ENCODE data around the gene SLC44A3. TPM values are rescaled to one million over a fixed set of nuclear protein-coding genes. Genes with fewer than 3 reads are reported as not detected.

Gene SLC44A3
- polyA plus RNA-seq, 1 donor: 70.5 TPM

DNA sequence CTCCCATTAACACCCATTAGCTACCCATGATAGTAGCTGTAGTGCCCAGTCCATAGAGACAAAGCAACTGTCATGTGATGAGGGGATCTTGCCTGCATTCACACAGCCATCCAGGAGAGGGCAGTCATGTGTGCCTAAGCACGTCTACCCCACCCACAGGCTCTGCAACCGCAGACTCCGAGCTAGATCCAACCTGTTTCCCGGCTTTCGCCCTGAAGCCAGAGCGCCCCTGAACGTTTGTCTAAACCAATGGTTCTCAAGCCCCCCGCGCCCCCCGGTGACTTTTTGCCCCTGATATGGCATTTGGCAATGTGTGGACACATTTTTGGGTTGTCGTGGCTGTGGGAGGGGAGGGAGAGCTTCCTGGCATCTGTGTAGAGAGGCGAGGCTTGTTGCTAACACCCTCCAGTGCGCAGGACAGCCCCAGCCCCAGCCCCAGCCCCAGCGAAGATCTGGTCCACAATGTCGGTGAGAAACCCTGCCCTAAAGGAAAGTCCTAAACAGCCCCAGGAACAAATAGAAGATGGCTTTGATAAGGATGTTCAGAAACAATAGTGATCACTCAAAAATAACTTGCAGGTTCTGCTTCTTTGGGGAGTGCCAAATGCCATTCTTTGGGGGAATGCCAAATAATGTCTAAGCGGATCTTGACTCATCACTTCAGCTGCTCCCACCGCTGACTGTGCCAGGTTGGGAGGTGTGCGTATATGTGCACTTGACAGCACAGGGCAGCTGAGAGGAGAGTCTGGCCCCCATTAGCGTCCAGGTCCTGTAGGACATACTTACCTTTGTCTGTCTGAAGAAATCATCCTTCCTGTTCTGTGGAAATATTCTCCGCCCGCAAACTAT, 34.5 kb downstream of the SLC44A3 start:
- no peaks in the 10 kb centered on the region for H3K27me3 ChIP-seq (ENCODE audit: control insufficient read depth, insufficient read depth, low read length)
- H3K9me3 ChIP-seq (ENCODE audit: control insufficient read depth, low read depth, low read length): no peaks in the 10 kb centered on the region
- no CpG with 5 or more reads among the region's 21 CpGs for WGBS (ENCODE audit: insufficient coverage, low lambda C conversion rate)
- H3K4me1 ChIP-seq (ENCODE audit: control insufficient read depth, insufficient read depth, low read length): no peaks in the 10 kb centered on the region
- H3K27ac ChIP-seq (ENCODE audit: low read length): no peak overlapping the region
- peaks cover 60% of the 10 kb centered on the region for H3K36me3 ChIP-seq (ENCODE audit: control insufficient read depth, insufficient read depth, low read length)
- H3K4me3 ChIP-seq (ENCODE audit: low read length): peak overlapping the region; percentile 33
- peak; percentile 86 for DNase-seq

DNA sequence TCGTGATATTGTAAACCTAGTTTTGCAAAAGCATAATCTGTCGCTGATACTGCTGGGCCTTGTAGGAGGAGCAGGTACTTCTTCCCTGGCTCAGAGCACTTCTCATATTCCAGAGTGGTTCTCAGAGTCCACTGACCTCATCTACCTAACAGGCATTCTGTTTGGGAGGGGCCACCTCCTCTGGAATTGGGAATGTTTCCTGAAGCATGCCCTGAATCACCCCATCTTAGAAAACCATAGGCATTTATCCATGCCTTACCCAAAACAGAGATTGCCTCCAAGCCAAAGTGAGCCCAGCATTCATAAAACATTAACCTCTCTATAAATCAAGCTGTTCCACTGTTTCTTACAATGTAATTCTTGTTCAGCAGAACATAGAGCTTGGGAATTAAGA, 35.1 kb downstream of the SLC44A3 start:
- Histone ChIP-seq H3K27me3 (ENCODE audit: control insufficient read depth, insufficient read depth, low read length) (no peaks in the 10 kb centered on the region), H3K4me3 (ENCODE audit: low read length) (no peak overlapping the region), H3K27ac (ENCODE audit: low read length) (no peak overlapping the region), H3K36me3 (ENCODE audit: control insufficient read depth, insufficient read depth, low read length) (peaks cover 54% of the 10 kb centered on the region), H3K9me3 (ENCODE audit: control insufficient read depth, low read depth, low read length) (no peaks in the 10 kb centered on the region), H3K4me1 (ENCODE audit: control insufficient read depth, insufficient read depth, low read length) (no peaks in the 10 kb centered on the region)
- no peak for DNase-seq
- no CpG with 5 or more reads among the region's 2 CpGs for WGBS (ENCODE audit: insufficient coverage, low lambda C conversion rate)

DNA sequence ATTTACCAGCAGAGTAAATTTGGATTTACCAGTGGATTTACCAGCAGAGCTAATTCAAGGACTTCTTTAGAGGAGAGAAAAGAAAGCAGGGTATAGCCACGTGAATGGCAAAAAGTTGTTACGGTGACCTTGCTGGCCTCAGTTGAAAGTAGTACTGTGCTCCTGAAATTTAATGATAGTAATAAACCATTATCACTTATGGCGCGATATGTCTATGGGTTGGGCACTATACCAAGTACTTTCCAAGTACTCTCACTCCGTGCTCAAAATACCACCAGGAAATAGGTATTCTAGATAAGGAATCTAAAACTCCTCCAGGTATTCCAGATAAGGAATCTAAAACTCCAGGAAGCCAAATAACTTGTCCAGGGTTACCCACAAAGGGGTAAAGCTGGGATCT, 35.8 kb downstream of the SLC44A3 start:
- peaks cover 48% of the 10 kb centered on the region for H3K36me3 ChIP-seq (ENCODE audit: control insufficient read depth, insufficient read depth, low read length)
- 86% methylated on average over 4 of the region's 5 CpGs for WGBS (ENCODE audit: insufficient coverage, low lambda C conversion rate)
- no peaks in the 10 kb centered on the region for H3K9me3 ChIP-seq (ENCODE audit: control insufficient read depth, low read depth, low read length)
- H3K27me3 ChIP-seq (ENCODE audit: control insufficient read depth, insufficient read depth, low read length): no peaks in the 10 kb centered on the region
- no peaks in the 10 kb centered on the region for H3K4me1 ChIP-seq (ENCODE audit: control insufficient read depth, insufficient read depth, low read length)
- DNase-seq: no peak
- H3K4me3 ChIP-seq (ENCODE audit: low read length): no peak overlapping the region
- no peak overlapping the region for H3K27ac ChIP-seq (ENCODE audit: low read length)

DNA sequence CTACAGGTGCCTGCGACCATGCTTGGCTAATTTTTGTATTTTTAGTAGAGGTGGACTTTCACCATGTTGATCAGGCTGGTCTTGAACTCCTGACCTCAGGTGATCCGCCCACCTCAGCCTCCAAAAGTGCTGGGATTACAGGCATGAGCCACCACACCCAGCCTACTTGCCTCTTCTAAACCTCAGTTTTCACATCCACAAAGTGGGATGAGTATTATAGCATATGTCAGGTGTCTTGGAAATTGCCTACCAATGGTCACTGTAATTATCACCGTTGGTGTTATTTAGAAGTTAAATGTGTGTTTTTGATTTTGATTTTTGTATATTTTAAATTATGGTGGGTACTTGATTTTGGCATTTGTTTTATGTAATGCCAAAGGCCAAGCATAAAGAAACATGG, 36.7 kb downstream of the SLC44A3 start:
- H3K4me1 ChIP-seq (ENCODE audit: control insufficient read depth, insufficient read depth, low read length): no peaks in the 10 kb centered on the region
- H3K9me3 ChIP-seq (ENCODE audit: control insufficient read depth, low read depth, low read length): no peaks in the 10 kb centered on the region
- no peak overlapping the region for H3K27ac ChIP-seq (ENCODE audit: low read length)
- no peak for DNase-seq
- H3K27me3 ChIP-seq (ENCODE audit: control insufficient read depth, insufficient read depth, low read length): no peaks in the 10 kb centered on the region
- peaks cover 42% of the 10 kb centered on the region for H3K36me3 ChIP-seq (ENCODE audit: control insufficient read depth, insufficient read depth, low read length)
- H3K4me3 ChIP-seq (ENCODE audit: low read length): no peak overlapping the region
- no CpG with 5 or more reads among the region's 3 CpGs for WGBS (ENCODE audit: insufficient coverage, low lambda C conversion rate)

DNA sequence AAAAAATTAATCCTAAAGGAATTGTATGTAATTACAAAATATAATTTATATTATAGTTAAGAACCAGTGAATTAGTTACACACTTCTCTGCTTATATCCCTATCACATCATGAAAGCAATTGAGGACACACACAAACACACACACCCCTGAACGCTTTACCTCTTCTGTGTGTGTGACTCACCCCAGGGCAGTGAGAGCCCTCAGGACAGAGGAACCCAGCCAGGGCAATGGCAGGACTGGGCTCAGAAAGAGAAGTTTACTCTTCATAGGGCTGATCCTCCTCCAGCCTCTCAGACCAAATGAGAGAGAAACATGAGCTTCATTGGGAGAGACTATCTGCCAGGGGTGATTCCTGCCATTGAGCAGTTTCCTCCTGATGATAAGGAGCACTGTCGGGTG, 38.1 kb downstream of the SLC44A3 start:
- Histone ChIP-seq H3K4me3 (ENCODE audit: low read length) (no peak overlapping the region), H3K9me3 (ENCODE audit: control insufficient read depth, low read depth, low read length) (no peaks in the 10 kb centered on the region), H3K4me1 (ENCODE audit: control insufficient read depth, insufficient read depth, low read length) (peaks cover 4% of the 10 kb centered on the region), H3K27ac (ENCODE audit: low read length) (no peak overlapping the region), H3K36me3 (ENCODE audit: control insufficient read depth, insufficient read depth, low read length) (peaks cover 47% of the 10 kb centered on the region), H3K27me3 (ENCODE audit: control insufficient read depth, insufficient read depth, low read length) (no peaks in the 10 kb centered on the region)
- no peak for DNase-seq
- WGBS (ENCODE audit: insufficient coverage, low lambda C conversion rate): no CpG with 5 or more reads among the region's 2 CpGs

DNA sequence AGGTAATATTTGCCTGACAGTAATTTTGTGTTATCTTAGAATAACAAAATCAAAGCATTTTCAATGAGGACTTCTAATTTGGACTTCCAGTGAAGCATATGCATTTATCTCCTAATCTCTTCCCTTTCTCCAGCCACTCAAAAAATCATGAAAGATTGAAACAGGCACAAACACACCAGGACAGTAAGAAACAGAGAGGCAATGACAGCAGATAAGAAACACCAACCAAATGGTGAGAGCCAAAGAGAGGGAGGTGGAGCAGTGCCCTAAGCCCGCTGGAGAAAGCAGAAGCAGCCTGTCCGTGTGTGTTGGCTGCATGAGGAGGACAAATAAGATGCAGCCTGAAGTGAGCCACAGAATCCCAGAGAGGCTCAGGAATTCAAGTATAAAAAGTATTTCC, 39.0 kb downstream of the SLC44A3 start:
- H3K27ac ChIP-seq (ENCODE audit: low read length): no peak overlapping the region
- H3K4me1 ChIP-seq (ENCODE audit: control insufficient read depth, insufficient read depth, low read length): peaks cover 11% of the 10 kb centered on the region

DNA sequence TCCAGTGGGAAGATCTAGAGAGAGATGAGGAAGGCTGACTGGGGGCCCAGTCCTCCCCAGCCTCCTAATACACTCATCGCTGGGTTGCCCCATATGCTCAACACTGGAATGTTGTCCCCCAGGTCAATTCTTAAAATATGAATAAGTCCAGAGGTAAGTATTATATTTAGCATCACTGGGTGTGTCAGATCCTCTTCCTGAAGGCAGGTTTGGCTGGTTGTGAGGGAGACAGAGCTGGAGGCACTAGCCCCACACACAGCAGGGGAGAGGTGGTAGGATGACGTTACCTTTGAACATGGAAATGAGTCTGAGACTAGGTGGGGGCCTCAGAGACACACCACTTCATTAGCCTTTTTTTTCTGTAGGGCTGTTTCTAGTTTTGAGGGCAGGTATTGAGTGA, 42.6 kb downstream of the SLC44A3 start:
- no CpG with 5 or more reads among the region's 2 CpGs for WGBS (ENCODE audit: insufficient coverage, low lambda C conversion rate)
- Histone ChIP-seq H3K4me1 (ENCODE audit: control insufficient read depth, insufficient read depth, low read length) (peaks cover 12% of the 10 kb centered on the region), H3K27me3 (ENCODE audit: control insufficient read depth, insufficient read depth, low read length) (no peaks in the 10 kb centered on the region), H3K36me3 (ENCODE audit: control insufficient read depth, insufficient read depth, low read length) (peaks cover 50% of the 10 kb centered on the region), H3K9me3 (ENCODE audit: control insufficient read depth, low read depth, low read length) (no peaks in the 10 kb centered on the region), H3K27ac (ENCODE audit: low read length) (peak overlapping the region; percentile 18), H3K4me3 (ENCODE audit: low read length) (no peak overlapping the region)
- DNase-seq: no peak

More for the DNA sequence above, 39.0 kb downstream of the SLC44A3 start:
- H3K4me3 ChIP-seq (ENCODE audit: low read length): no peak overlapping the region
- no peak for DNase-seq
- H3K27me3 ChIP-seq (ENCODE audit: control insufficient read depth, insufficient read depth, low read length): no peaks in the 10 kb centered on the region
- H3K36me3 ChIP-seq (ENCODE audit: control insufficient read depth, insufficient read depth, low read length): peaks cover 43% of the 10 kb centered on the region
- no peaks in the 10 kb centered on the region for H3K9me3 ChIP-seq (ENCODE audit: control insufficient read depth, low read depth, low read length)
- no CpG with 5 or more reads among the region's 2 CpGs for WGBS (ENCODE audit: insufficient coverage, low lambda C conversion rate)

DNA sequence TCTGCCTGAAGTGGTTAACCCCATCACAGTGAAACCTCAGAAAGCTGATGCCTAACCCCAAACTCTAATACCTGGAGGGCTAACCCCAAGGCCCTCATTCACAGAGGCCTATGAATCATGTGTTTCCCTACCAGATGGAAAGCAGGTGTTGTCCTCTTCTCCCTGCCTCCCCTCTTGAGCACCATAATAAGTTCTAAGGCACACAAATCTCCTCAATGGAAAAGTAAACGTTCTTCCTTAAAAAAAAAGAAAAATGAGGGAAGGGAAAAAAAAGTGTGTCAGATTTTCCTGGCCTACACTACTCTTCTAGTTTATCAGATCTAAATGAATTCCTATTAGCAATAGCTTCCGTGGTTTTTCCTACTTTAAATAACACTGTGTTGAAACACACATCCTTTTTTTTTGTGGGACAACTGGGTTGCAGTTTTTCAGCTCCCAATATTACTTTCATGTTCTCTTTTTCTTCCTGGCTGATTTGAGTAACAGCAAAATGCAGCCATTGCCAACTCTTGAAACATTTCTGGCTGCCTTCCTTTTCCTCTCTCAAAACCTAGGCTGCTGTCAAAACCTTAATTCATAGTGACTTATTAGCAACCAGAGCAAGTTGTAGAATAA, 43.2 kb downstream of the SLC44A3 start:
- peaks cover 12% of the 10 kb centered on the region for H3K4me1 ChIP-seq (ENCODE audit: control insufficient read depth, insufficient read depth, low read length)

DNA sequence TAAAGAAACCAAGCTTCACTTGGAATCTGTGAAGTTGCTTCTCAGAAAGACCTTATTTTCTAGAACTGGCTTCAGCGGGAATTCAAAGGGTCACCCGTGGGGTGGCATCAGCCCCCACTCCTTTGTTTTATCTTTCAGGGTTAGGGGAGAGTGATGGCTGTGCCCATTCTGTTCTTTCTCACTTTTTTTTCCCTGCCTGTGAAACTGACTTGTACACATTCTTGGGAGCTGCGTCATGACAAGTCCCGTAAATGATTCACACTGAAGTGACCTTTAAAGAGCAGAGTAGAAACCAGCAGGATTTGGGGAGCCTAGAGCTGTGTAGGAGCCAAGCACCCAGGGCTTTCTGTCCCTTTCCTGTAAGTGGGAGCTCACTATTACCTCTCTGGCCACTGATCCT, 43.8 kb downstream of the SLC44A3 start:
- Histone ChIP-seq H3K27me3 (ENCODE audit: control insufficient read depth, insufficient read depth, low read length) (no peaks in the 10 kb centered on the region), H3K4me1 (ENCODE audit: control insufficient read depth, insufficient read depth, low read length) (peaks cover 12% of the 10 kb centered on the region), H3K4me3 (ENCODE audit: low read length) (no peak overlapping the region), H3K27ac (ENCODE audit: low read length) (peak overlapping the region; percentile 18), H3K9me3 (ENCODE audit: control insufficient read depth, low read depth, low read length) (no peaks in the 10 kb centered on the region), H3K36me3 (ENCODE audit: control insufficient read depth, insufficient read depth, low read length) (peaks cover 46% of the 10 kb centered on the region)
- peak in 1 of 2 donors; percentile 44 for DNase-seq
- 20% methylated on average over 1 of the region's 4 CpGs for WGBS (ENCODE audit: insufficient coverage, low lambda C conversion rate)

More for the DNA sequence above, 43.2 kb downstream of the SLC44A3 start:
- 29% methylated on average over 2 of the region's 2 CpGs for WGBS (ENCODE audit: insufficient coverage, low lambda C conversion rate)
- DNase-seq: peak in 1 of 2 donors; percentile 28
- Histone ChIP-seq H3K36me3 (ENCODE audit: control insufficient read depth, insufficient read depth, low read length) (peaks cover 46% of the 10 kb centered on the region), H3K9me3 (ENCODE audit: control insufficient read depth, low read depth, low read length) (no peaks in the 10 kb centered on the region), H3K27ac (ENCODE audit: low read length) (peak overlapping the region; percentile 18), H3K4me3 (ENCODE audit: low read length) (no peak overlapping the region), H3K27me3 (ENCODE audit: control insufficient read depth, insufficient read depth, low read length) (no peaks in the 10 kb centered on the region)

DNA sequence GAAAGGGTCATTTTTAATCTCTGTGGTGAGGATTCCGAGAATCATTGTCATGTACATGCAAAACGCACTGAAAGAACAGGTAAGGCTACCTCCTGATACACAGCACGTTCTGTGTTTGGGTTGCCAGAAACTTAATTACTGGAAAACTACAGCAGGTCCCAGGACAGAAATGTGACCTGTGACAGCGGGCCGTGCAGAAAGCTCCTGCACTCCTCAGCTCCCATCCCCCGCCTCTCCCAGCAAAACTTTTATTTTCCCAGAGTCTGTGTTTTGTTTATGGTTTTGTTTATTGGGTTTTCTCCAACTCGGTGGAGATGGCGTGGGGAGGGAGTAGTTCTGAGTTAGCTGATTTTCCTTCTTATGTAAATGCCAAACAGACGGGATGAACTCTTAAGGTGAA, 44.7 kb downstream of the SLC44A3 start:
- Histone ChIP-seq H3K27ac (ENCODE audit: low read length) (no peak overlapping the region), H3K27me3 (ENCODE audit: control insufficient read depth, insufficient read depth, low read length) (no peaks in the 10 kb centered on the region), H3K36me3 (ENCODE audit: control insufficient read depth, insufficient read depth, low read length) (peaks cover 49% of the 10 kb centered on the region), H3K9me3 (ENCODE audit: control insufficient read depth, low read depth, low read length) (no peaks in the 10 kb centered on the region), H3K4me3 (ENCODE audit: low read length) (no peak overlapping the region), H3K4me1 (ENCODE audit: control insufficient read depth, insufficient read depth, low read length) (peaks cover 12% of the 10 kb centered on the region)
- DNase-seq: peak in 1 of 2 donors; percentile 15
- WGBS (ENCODE audit: insufficient coverage, low lambda C conversion rate): 73% methylated on average over 3 of the region's 9 CpGs
